GM12892 (cell line): ENCODE data around the gene C1QA.

Experiments used
- POLR2AphosphoS5 ChIP-seq: IDR thresholded peaks from 2 replicates; pipeline ENCODE4 v1.6.1; 2011; ENCODE audit warnings: low read depth, low read length, control low read depth
- TAF1 ChIP-seq: IDR thresholded peaks from 2 replicates; pipeline ENCODE4 v1.6.1; 2011; ENCODE audit warnings: low read depth, mild to moderate bottlenecking, control low read depth, low read length, borderline replicate concordance

DNA sequence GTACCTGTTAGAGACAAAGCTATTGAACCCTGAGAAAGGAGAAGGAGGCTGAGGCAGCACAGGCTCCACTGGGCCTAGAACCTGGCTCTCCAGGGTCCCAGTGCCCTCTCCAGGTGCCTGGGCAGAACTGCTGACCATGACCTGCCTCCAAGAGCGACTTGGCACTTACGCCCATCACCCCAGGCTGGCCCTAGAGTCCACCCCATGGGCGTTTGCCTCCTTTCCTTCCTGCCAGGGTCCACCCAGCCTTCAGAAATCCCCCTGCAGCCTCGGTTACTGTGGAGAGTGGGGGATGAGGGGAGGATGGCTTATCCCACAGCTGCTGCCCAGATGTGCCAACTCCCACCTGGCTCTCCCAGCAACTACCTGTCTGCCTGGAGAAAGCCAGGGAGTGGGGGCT lies 14.7 kb upstream of the C1QA start:
- TF ChIP-seq TAF1 (no peak), POLR2AphosphoS5 (no peak)
